Fibroblast of peridontal ligament (primary cell): Measurements from ENCODE around the gene GLT8D1.

Experiments used
- DNase-seq: peaks from one replicate; pipeline ENCODE4 v3.0.0-alpha.2; 2010; ENCODE audit errors: extremely low read depth

Gene GLT8D1

GRCh38 chr3:52712291-52713212 is 7.0 kb upstream of the GLT8D1 start:
- no peak for DNase-seq

GRCh38 chr3:52710512-52710911 is 4.9 kb upstream of the GLT8D1 start:
- no peak for DNase-seq

- no peak for DNase-seq
Measured at GRCh38 chr3:52707585-52707984, 2.0 kb upstream of the GLT8D1 start.

GRCh38 chr3:52705438-52705687 is 228 bp downstream of the GLT8D1 start:
- no peak for DNase-seq

GRCh38 chr3:52704611-52705437 is 767 bp downstream of the GLT8D1 start:
- peak; percentile 37 for DNase-seq

- DNase-seq = no peak
Measured at GRCh38 chr3:52703341-52703740, 2.2 kb downstream of the GLT8D1 start.

GRCh38 chr3:52697632-52697965 is 8.0 kb downstream of the GLT8D1 start:
- DNase-seq = peak; percentile 26

GRCh38 chr3:52696830-52697631 is 8.6 kb downstream of the GLT8D1 start:
- DNase-seq = no peak

- no peak for DNase-seq
Measured at GRCh38 chr3:52695798-52696671, 9.6 kb downstream of the GLT8D1 start.

GRCh38 chr3:52694528-52695189 is 10.9 kb downstream of the GLT8D1 start:
- no peak for DNase-seq

GRCh38 chr3:52693071-52693470 is 12.5 kb downstream of the GLT8D1 start:
- DNase-seq = no peak

- DNase-seq = no peak
Measured at GRCh38 chr3:52690560-52690959, 15.0 kb downstream of the GLT8D1 start.

- no peak for DNase-seq
Measured at GRCh38 chr3:52689151-52689550, 16.4 kb downstream of the GLT8D1 start.

- no peak for DNase-seq
Measured at GRCh38 chr3:52688266-52688665, 17.3 kb downstream of the GLT8D1 start.

GRCh38 chr3:52685709-52686691 is 19.6 kb downstream of the GLT8D1 start, which contains the start of the genes GNL3 and PBRM1:
TSS of gene GNL3 (plus strand) at chr3:52686032. CDS start at chr3:52686093, 61 bp downstream.
TSS of gene PBRM1 (minus strand) at chr3:52685913.
- peak; percentile 94 for DNase-seq

GRCh38 chr3:52685285-52685708 is 20.3 kb downstream of the GLT8D1 start:
- peak; percentile 42 for DNase-seq

- DNase-seq = no peak
Measured at GRCh38 chr3:52684184-52684583, 21.4 kb downstream of the GLT8D1 start.

GRCh38 chr3:52683611-52684010 is 22.0 kb downstream of the GLT8D1 start:
- no peak for DNase-seq

- peak; percentile 91 for DNase-seq
Measured at GRCh38 chr3:52682016-52682415, 23.6 kb downstream of the GLT8D1 start.
